GM12875 (cell line): Measurements from ENCODE around the gene DAPK1.

Experiments
- H3K4me3 ChIP-seq: one replicate; pipeline ENCODE4 v1.5.1; 2011; ENCODE audit warnings: low read depth, low read length, control low read depth
- TF ChIP-seq, protein P1 (sequence below): IDR thresholded peaks from 2 replicates; pipeline ENCODE4 v1.5.1; 2011; ENCODE audit warnings: low read depth, mild to moderate bottlenecking, control low read depth, inconsistent platforms, low read length, moderate library complexity, borderline replicate concordance; ENCODE audit not compliant: insufficient read depth

DAPK1 gene

DNA sequence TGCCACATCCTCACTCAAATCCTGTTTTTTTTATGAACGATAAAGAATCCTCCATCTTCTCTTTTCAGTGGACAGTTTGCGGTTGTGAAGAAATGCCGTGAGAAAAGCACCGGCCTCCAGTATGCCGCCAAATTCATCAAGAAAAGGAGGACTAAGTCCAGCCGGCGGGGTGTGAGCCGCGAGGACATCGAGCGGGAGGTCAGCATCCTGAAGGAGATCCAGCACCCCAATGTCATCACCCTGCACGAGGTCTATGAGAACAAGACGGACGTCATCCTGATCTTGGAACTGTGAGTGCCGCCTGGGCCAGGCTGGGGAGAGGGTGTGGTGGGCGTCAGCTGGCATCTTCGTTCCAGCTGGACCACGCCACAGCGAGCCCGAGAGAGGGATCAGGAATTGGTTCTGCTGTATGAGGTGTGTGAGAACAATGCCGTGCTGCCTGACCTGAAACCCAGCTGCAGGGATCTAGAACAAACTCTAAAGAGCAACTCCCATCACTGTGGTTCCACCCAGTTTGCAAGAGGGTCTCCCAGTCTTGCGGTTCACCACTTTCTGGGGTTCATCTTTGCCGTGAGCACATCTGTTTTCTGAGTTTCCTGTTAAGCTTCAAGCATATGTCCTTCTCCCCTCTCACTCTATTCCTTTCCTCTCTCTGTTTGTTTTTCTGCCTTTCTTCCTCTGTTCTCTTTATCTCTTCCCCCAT lies 107.4 kb downstream of the DAPK1 start:
- TF ChIP-seq, protein P1, sequence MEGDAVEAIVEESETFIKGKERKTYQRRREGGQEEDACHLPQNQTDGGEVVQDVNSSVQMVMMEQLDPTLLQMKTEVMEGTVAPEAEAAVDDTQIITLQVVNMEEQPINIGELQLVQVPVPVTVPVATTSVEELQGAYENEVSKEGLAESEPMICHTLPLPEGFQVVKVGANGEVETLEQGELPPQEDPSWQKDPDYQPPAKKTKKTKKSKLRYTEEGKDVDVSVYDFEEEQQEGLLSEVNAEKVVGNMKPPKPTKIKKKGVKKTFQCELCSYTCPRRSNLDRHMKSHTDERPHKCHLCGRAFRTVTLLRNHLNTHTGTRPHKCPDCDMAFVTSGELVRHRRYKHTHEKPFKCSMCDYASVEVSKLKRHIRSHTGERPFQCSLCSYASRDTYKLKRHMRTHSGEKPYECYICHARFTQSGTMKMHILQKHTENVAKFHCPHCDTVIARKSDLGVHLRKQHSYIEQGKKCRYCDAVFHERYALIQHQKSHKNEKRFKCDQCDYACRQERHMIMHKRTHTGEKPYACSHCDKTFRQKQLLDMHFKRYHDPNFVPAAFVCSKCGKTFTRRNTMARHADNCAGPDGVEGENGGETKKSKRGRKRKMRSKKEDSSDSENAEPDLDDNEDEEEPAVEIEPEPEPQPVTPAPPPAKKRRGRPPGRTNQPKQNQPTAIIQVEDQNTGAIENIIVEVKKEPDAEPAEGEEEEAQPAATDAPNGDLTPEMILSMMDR: no peak
- H3K4me3 ChIP-seq: no peak overlapping the region

DNA sequence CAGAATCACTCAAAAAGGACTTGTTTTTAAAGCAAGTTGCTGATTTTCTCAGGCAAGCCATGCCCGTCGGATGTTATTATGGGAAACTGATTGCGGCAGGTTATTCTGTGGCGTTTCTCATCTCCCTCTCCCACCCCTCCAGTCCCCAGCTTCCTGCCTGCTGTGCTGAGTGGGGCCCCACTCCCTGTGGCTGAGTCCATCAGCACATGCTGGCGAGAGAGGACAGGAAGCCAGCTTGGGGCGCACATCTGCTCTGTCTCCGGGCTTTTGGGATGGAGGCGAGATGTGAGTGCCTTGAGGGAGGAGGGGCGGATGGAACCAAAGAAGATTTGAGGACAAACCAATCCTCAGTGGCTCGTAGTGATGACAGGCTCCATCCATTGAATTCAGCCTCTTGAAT lies 108.0 kb downstream of the DAPK1 start:
- TF ChIP-seq, protein P1: no peak
- H3K4me3 ChIP-seq: no peak overlapping the region

DNA sequence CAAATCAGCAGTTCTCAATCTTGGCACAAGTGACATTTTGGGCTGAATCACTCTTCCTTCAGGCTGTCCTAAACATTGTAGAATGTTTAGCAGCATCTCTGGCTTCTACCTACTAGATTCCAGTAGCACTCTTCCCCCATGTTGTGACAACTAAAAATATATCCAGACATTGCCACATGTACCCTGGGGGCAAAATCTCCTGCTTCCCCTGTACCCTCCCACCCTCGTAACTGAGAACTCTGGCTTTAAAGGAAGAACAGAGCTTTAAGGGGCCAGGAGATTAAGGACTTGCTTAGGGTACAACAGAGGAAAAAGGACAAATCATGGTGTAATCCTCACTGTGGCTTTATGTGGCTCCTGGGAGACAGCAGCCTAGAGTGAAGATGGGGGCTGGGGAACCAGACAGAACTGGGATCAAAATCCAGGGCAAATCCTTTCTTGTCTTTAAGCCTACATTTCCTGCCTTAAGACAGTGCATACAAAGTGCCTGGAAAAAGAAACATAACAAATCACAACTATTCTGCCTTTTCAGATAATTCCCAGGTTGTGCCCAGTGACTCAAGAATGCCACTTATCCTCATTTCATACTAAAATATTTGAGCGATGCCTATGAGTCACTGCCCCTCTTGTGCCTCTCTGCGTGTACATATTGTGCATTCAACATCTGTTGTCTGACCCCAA lies 109.3 kb downstream of the DAPK1 start:
- TF ChIP-seq, protein P1: no peak
- no peak overlapping the region for H3K4me3 ChIP-seq

DNA sequence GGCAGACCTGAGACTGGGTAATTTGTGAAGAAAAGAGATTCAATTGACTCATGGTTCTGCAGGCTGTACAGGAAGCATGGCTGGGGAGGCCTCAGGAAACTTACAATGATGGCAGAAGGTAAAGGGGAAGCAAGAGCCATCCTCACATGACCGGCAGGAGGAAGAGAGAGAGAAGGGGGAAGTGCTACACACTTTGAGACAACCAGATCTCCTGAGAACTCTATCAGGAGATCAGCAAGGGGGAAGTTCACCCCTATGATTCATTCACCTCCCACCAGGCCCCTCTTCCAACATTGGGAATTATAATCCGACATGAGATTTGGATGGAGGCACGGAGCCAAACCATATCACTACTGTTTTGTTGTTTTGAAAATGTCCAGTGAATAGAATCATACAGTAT lies 110.2 kb downstream of the DAPK1 start:
- TF ChIP-seq, protein P1: no peak
- no peak overlapping the region for H3K4me3 ChIP-seq

DNA sequence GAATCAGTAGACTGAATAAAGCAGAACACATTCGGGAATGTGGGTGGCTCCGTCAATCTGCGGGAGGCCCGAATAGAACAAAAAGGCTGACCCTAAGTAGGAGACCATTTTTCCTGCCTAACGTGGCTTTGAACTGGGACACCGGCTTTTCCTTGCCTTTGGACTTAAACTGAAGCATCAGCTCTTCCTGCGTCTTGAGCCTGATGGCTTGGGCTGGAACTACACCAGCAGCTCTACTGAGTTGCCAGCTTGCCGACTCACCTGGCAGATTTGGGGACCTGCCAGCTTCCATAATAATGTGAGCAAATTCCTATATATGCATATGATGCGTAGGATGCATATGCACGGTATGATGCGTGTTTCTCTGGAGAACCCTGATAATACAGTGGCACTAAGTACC lies 111.3 kb downstream of the DAPK1 start:
- TF ChIP-seq, protein P1: no peak
- H3K4me3 ChIP-seq: no peak overlapping the region

GRCh38 chr9:87609486-87609885 lies 111.8 kb downstream of the DAPK1 start:
- H3K4me3 ChIP-seq: no peak overlapping the region
- TF ChIP-seq, protein P1: no peak
